SU-DHL-6 (cell line): ENCODE measurements around the gene UCHL5.

Source experiments
- H2AFZ ChIP-seq: fragments of 200-600 bp; sonication (generic); 2 replicates; pipeline ENCODE4 v1.6.1; 2014; ENCODE audit warnings: low read depth, mild to moderate bottlenecking, moderate library complexity, mixed read lengths, antibody characterized with exemption, low read length; ENCODE audit not compliant: severe bottlenecking
- H3F3A ChIP-seq: fragments of 200-600 bp; shearing (Covaris generic); 2 replicates; pipeline ENCODE4 v1.6.0; 2016; ENCODE audit warnings: antibody characterized with exemption, mild to moderate bottlenecking; ENCODE audit not compliant: insufficient read depth
- H3K27ac ChIP-seq: fragments of 200-600 bp; sonication (generic); 2 replicates; pipeline ENCODE4 v1.5.1; 2016; ENCODE audit warnings: low read depth, mild to moderate bottlenecking, low read length, moderate library complexity, mixed read lengths
- H3K27me3 ChIP-seq: fragments of 200-600 bp; sonication (generic), shearing (Covaris generic); 2 replicates; pipeline ENCODE4 v1.6.0; 2014; ENCODE audit warnings: mild to moderate bottlenecking, low read length
- H3K36me3 ChIP-seq: fragments of 200-600 bp; sonication (generic); 2 replicates; pipeline ENCODE4 v1.6.1; 2014; ENCODE audit warnings: mild to moderate bottlenecking, low read length, mixed read lengths
- H3K4me2 ChIP-seq: fragments of 300-600, 200-600 bp; shearing (Covaris generic), sonication (generic); 2 replicates; pipeline ENCODE4 v1.6.0; 2014; ENCODE audit warnings: low read length, low read depth, mild to moderate bottlenecking; ENCODE audit not compliant: poor library complexity, severe bottlenecking
- H3K4me3 ChIP-seq: fragments of 200-600 bp; sonication (generic); 2 replicates; pipeline ENCODE4 v1.5.1; 2014; ENCODE audit warnings: antibody characterized with exemption, low read length, mild to moderate bottlenecking, mixed read lengths; ENCODE audit not compliant: insufficient read depth, poor library complexity, severe bottlenecking
- H3K79me2 ChIP-seq: fragments of 200-600 bp; sonication (generic); 2 replicates; pipeline ENCODE4 v1.6.1; 2014; ENCODE audit warnings: mild to moderate bottlenecking, low read length, moderate library complexity; ENCODE audit not compliant: insufficient read depth
- H3K9ac ChIP-seq: fragments of 200-600 bp; sonication (generic); 2 replicates; pipeline ENCODE4 v1.7.0; 2014; ENCODE audit warnings: mild to moderate bottlenecking, low read length
- H3K9me2 ChIP-seq: fragments of 200-600 bp; sonication (generic); replicated peaks from 2 replicates; pipeline ENCODE4 v1.6.1; 2014; ENCODE audit warnings: low read length; ENCODE audit not compliant: insufficient read depth
- H3K9me3 ChIP-seq: fragments of 200-600 bp; sonication (generic); 2 replicates; pipeline ENCODE4 v1.6.1; 2014; ENCODE audit warnings: low read length, mixed read lengths; ENCODE audit not compliant: insufficient read depth
- H4K20me1 ChIP-seq: fragments of 200-600 bp; sonication (generic); 2 replicates; pipeline ENCODE4 v1.6.1; 2014; ENCODE audit warnings: low read depth, mild to moderate bottlenecking, antibody characterized with exemption, low read length, moderate library complexity, mixed read lengths
- CTCF ChIP-seq: fragments of 200-600 bp; sonication (generic); IDR thresholded peaks from one replicate; pipeline ENCODE4 v1.5.1; 2017; ENCODE audit warnings: antibody characterized with exemption, mild to moderate bottlenecking, low read length, moderate library complexity; ENCODE audit not compliant: insufficient read depth, poor library complexity, severe bottlenecking
- EZH2phosphoT487 ChIP-seq: fragments of 200-600 bp; sonication (generic), shearing (Covaris generic); conservative IDR thresholded peaks from 2 replicates; pipeline ENCODE4 v1.6.1; 2018; ENCODE audit warnings: mild to moderate bottlenecking, antibody characterized with exemption, low read length, moderate library complexity, mixed read lengths

UCHL5 gene

GRCh38 chr1:193104907-193105820, 46.0 kb upstream of the UCHL5 start, which contains the start of gene GLRX2:
Gene GLRX2, minus strand, starts transcription at chr1:193105414. Its CDS starts 32 bp downstream, at chr1:193105382.
- peak within 1 kb of the TSS; percentile 85 for H3K4me2 ChIP-seq
- peak within 1 kb of the TSS; percentile 67 for H3K9ac ChIP-seq
- H3K9me2 ChIP-seq, result no peaks in the 10 kb centered on the region
- H3K36me3 ChIP-seq, result no peaks in the 10 kb centered on the region; the same call in 1 of the 2 replicates
- H3K4me3 ChIP-seq, result peak within 1 kb of the TSS; percentile 81
- no peaks in the 10 kb centered on the region for H3K27me3 ChIP-seq
- peaks cover 24% of the 10 kb centered on the region for H3K79me2 ChIP-seq
- no peak within 1 kb of the TSS for H3K27ac ChIP-seq
- no peaks in the 10 kb centered on the region for H4K20me1 ChIP-seq
- TF ChIP-seq EZH2phosphoT487 (no peak), CTCF (no peak)
- H3F3A ChIP-seq, result peaks cover 8% of the 10 kb centered on the region; the same call in 1 of the 2 replicates
- peak within 1 kb of the TSS; percentile 90 for H2AFZ ChIP-seq
- H3K9me3 ChIP-seq, result no peaks in the 10 kb centered on the region

DNA sequence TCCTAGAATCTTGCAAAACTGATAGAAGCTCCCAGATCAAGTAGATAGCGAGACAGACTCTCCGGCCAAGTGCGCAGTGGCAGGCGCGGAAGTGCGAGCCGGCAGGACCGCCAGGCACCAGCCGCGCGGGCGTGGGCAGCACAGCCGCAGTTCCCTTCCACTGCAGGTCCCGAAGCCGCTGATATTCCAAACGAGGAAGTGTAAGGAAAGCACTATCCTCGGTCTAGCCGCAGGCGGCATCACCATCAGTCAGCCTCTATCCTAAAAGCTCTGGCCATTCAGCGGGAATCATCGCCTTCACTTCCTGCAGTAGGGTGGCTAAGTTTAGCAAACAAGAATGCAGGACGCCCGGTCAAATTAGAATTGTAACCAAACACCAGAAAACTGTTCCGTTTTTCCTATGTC, 45.3 kb upstream of the UCHL5 start:
- Histone ChIP-seq H3K36me3 (no peaks in the 10 kb centered on the region; the same call in 1 of the 2 replicates), H3K9me2 (no peaks in the 10 kb centered on the region), H3K27me3 (no peaks in the 10 kb centered on the region), H3F3A (peaks cover 8% of the 10 kb centered on the region; the same call in 1 of the 2 replicates), H3K9me3 (no peaks in the 10 kb centered on the region), H4K20me1 (no peaks in the 10 kb centered on the region), H3K27ac (no peak overlapping the region), H3K9ac (peak overlapping the region; percentile 67), H3K4me3 (peak overlapping the region; percentile 81), H2AFZ (peak overlapping the region; percentile 90), H3K4me2 (peak overlapping the region; percentile 85), H3K79me2 (peaks cover 24% of the 10 kb centered on the region)
- TF ChIP-seq CTCF, result no peak
- no peak for TF ChIP-seq EZH2phosphoT487

- Histone ChIP-seq H3K27me3 (no peaks in the 10 kb centered on the region), H3K36me3 (no peaks in the 10 kb centered on the region; the same call in 1 of the 2 replicates), H3K9me3 (no peaks in the 10 kb centered on the region), H3F3A (peaks cover 8% of the 10 kb centered on the region; the same call in 1 of the 2 replicates), H3K9ac (peak overlapping the region; percentile 67), H4K20me1 (no peaks in the 10 kb centered on the region), H2AFZ (peak overlapping the region; percentile 90), H3K4me3 (peak overlapping the region; percentile 81), H3K4me2 (peak overlapping the region; percentile 85), H3K27ac (no peak overlapping the region), H3K79me2 (peaks cover 24% of the 10 kb centered on the region), H3K9me2 (no peaks in the 10 kb centered on the region)
- TF ChIP-seq EZH2phosphoT487 (no peak), CTCF (no peak)
These were observed 44.8 kb upstream of the UCHL5 start for GRCh38 chr1:193103759-193104501.
